ENCODE measurements around the gene NUBP2.
"Not testable (repeated sequence)": the region's sequence is repeated elsewhere in the genome, so short reads cannot be mapped to it uniquely, and the experiment has no call there.

NUBP2 gene

DNA sequence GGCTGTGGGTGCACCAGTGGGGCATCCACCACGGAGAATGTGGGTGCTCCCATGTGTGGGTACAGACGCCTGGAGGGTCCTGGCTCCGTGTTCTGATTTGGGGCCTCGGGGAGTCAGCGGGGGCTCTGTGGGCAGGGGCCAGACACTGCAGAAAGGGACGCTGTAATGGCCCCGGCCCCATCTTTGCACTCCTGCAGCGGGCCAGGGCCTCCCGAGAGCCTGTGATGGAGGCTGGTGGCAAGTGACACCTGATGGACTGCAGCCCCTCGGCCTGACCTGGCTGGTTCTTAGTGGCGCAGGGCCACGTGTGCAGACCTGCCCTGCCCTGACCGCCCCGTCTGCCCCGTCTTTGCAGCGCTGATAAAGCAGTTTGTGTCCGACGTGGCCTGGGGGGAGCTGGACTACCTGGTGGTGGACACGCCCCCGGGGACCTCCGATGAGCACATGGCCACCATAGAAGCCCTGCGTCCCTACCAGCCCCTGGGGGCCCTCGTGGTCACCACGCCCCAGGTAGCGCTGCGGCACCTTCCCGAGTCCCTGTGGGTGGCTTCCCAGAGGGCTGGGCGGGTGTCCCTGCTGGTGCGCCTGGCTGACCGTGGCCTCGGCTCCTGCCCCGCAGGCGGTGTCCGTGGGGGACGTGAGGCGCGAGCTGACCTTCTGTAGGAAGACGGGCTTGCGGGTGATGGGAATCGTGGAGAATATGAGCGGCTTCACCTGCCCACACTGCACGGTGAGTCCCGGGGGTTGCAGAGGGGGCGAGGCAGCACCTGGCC lies 4.7 kb downstream of the NUBP2 start:
- no peak for DNase-seq

DNA sequence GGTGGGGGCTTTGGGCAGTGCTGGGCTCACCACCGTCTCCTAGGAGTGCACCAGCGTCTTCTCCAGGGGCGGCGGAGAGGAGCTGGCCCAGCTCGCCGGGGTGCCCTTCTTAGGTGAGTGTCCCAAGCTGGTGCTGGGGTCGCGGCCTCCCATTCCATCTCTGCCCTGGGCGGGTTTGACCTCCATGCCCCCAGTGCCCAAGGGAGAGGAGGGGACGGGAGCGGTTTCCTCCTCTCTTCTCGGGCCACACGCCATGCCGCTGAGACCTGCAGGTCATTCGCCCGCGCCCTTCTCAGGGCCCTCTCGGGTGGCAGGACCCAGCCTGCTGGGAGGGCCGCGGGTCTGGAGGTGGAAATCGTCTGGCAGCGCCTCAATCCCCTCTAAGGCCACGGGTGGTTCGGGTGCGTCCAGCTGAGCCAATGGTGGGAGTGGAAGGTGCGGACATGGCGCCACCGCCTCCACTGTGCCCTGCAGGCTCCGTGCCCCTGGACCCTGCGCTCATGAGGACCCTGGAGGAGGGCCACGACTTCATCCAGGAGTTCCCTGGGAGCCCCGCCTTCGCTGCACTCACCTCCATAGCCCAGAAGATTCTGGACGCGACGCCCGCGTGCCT lies 5.4 kb downstream of the NUBP2 start:
- DNase-seq, result no peak

DNA sequence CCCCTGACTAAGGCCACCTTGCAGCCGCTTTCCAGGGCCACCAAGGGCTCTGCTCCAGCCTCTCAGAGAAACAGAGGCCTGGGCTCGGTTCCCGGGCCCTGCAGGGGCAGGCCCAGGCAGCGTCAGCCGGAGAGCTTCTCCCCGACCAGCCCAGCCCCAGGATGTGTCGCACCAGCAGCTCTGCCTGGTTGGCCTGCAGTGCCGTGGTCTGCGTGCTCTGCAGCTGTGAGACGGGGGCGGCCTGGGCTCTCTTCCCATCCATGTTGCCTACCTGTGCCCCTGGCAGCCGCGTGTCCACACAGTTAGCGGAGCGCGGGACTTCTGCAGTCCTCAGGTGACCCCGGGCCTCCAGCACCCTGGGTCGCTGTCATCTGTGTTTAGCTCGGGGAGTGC lies 5.9 kb downstream of the NUBP2 start:
- no peak for DNase-seq

DNA sequence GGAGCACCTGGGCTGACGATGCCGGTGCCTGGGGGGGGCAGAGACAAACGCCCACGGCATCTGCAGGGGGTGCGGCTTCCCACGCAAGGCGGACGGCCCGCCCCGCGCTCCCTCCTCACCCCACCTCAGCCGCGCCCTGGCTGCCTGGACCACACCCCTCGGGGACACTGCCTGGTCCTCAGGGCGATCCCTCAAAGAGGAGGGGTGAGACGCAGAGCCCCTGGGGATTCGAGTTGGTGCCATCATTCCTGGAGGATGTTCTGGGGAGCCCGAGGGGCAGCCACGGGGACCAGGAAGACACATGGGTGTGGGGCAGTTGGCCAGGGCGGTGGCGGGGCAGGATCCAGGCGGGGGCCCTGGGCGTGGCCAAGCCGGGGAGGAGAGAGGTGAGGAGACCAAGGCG lies 6.9 kb downstream of the NUBP2 start:
- DNase-seq, result no peak

DNA sequence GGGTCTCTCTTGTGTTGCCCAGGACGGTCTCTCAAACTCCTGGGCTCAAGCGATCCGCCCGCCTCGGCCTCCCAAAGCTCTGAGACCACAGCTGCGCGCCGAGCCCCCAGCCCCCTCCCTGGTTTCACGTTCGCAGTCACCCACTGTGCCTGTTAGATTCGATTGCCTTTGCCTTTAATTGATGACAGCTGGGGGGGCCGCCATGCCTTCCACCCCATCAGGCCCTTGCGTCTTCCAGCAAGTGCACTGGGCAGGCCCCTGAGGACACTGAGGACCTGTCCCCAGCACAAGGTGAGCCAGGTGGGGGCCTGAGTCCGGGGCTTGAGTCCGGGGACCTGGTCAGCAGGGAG lies 7.5 kb downstream of the NUBP2 start:
- no peak for DNase-seq

- DNase-seq, result no peak
These were observed 8.0 kb downstream of the NUBP2 start for GRCh38 chr16:1790611-1791255.

DNA sequence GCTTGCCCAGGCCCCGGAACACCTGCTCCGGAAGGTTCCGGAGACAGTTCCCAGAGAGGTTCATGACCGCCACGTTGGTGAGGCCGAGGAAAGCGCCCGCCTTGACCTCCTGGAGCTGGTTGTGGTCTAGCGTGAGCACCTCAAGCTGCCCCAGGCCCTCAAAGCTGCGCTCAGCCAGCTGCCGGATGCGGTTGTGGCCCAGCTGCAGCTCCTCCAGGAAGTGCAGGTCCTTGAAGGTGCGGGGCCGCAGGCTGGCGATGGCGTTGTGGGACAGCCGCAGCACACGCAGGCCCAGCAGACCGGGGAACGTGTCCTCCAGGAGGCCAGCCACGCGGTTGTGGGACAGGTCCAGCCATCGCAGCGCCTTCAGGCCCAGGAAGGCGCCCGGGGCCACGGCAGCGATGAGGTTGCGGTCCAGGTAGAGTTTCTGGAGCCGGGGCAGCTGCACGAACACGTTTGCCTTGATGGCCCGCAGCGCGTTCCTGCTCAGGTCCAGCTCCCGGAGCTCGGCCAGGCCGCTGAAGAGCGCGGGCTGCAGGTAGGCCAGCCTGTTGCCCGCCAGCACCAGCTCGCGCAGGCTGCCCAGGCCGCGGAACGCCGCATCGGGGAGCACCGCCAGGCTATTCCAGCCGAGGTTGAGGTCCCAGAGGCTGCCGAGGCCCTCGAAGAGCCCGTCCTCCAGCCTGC lies 8.6 kb downstream of the NUBP2 start:
- no peak for DNase-seq

- DNase-seq, result no peak
These were observed 9.4 kb downstream of the NUBP2 start for GRCh38 chr16:1791943-1792812.

DNA sequence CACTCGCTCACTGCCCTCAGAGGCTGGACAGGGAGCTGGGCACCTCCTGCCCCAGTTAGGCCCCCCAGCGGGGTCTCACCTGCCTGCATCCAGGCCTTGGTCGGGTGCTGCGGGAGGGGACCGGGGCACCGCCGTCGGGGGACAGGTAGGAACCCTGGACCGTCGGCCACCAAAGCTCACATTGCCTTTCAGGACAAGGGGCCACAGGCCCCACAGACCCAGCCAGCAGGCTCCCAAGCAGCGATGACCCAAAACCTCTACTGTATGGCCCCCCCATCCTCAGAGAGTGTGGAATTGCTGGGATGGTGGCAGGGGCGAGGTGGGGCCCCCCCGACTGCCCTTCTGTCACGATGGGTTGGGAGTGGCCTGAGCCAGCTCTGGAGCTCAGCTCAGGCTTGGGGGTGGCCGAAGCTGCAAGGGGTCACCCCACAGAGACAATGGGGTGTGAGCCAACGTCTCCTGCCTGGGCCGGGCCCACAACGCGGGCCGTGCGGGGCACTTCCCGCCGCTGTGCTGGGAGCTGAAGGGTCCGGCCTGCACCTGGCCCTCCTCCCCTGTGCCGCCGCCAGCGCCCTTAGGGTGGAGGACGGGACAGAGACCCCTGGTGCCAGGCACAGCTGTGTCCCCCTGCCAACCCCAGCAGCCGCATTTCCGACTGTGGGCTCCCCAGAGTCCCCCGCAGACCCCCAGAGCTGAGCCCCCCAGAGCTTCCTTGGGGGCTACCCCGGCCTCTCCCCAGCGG lies 10.2 kb downstream of the NUBP2 start:
- no peak for DNase-seq

DNA sequence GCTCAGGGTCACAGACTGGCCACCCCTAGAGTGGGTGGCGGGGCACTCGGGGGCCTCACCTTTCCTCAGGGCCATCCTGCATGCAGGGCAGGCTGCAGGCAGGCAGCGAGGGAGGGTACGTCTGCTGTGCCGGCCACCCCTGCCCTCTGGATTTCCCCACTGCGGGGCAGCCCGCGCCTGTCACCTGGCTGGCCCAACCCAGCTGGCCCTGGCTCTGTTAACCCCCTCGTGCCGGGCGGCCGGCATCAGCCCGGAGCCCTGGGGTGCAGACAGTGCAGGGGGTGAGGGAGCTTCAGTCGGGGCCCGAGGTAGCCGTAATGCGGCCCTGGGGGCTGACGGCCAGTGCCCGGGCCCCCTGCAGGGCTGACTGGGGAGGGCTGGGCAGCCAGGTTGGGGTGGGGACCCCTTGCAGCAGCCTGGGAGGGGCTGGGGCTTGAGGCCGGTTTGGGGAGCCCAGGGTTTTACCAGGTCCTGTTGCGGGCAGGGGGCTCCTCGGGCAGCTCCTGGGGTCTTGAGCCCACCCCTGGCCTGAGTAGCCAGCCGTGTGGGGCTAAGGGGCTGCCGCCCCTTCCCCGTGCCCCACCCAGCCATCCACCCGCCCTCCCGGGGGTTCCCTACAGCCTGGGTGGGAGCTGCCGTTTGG lies 10.9 kb downstream of the NUBP2 start, which contains the start of gene IGFALS:
IGFALS (minus strand) TSS at position 128 of the 643 bp plus-strand sequence; CDS start at position 75, 53 bp downstream.
- DNase-seq, result no peak

GRCh38 chr16:1794221-1794871 lies 11.6 kb downstream of the NUBP2 start:
- no peak for DNase-seq

GRCh38 chr16:1794908-1795666 lies 12.3 kb downstream of the NUBP2 start:
- no peak for DNase-seq

GRCh38 chr16:1799263-1799662 lies 16.5 kb downstream of the NUBP2 start:
- not testable (repeated sequence) for DNase-seq

DNA sequence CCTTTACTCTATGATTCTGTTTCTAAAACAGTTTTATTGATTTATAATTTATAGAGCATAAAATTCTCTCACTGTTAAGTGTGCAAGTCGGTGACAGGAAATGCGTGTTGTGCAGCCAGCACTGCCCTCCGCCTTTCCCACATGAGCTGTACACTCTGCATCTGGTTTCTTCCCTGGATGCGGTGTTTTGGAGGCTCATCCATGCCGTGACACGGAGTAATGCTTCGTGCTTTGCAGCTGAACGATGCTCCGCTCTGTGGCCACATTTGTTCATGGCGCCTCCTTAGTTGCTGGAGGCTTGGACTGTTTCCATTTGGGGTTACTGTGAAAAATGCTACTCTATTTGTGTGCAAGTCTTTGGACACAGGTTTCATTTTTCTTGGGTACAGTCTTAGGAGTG lies 17.9 kb downstream of the NUBP2 start:
- no peak for DNase-seq

- no peak for DNase-seq
These were observed 24.9 kb downstream of the NUBP2 start for GRCh38 chr16:1807626-1808025.

DNA sequence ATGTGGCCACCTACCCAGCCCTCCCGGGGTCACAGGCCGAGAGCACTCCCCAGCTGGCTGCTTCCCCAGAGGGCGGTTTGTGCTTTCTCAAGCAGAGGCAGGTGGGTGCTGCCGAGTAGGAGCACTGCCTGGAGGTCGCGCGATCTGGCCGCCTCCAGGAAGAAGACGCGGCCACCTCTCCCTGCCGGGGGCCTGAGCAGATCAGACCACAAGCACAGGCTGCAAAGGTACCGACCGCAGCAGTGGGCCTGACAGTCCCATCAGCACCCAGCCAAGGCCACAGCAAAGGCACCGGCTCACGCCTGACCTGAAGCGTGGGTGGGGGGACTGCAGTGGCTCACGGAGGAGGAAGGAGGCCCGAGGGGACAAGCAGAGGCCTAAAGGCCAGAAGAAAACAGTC lies 25.9 kb downstream of the NUBP2 start:
- no peak for DNase-seq

DNA sequence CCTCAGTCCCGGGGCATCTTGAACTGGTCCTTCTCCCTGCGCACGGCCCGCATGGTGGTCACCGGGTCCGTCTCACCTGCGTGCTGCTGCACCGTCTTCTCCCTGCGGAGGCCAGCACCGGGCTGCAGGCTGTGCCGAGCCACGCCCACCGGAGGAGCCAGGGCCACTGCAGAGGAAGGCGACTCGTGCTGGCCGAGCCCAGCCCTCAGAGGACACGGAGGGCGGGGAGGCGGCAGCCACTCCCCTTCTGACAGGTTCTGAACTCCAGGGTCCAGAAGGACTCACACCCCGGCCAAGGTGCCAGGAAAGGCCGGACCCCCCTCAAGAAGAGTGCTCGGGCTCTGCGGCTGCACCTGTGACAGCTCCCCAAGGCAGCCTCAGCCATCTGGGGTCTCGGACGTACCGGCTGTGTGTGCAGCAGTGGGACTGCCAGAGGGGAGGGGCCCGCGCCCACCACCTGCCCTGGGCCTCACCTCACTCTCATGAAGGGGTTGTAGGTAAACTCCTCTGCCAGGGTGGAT lies 26.6 kb downstream of the NUBP2 start:
- DNase-seq, result no peak

DNA sequence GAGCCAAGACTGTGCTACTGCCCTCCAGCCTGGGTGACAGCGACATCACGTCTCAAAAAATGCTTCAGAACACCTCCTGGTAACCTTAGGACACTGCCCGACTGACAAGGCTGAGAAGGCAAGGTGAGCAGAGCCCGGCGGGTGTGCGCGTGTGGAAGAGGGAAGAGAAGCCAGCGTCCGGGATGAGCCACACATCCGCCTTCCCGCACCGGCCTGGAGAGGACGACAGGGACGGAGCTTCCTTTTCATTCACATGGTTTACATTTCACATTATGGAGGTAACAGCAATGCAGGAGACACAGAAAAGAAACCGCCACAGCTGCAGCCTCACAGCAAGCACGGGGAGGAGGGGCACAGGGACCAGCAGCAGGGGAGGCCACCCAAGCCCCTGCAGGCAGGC lies 27.3 kb downstream of the NUBP2 start:
- no peak for DNase-seq

- no peak for DNase-seq
These were observed 27.8 kb downstream of the NUBP2 start for GRCh38 chr16:1810536-1810935.

GRCh38 chr16:1812732-1813163 lies 30.0 kb downstream of the NUBP2 start:
- DNase-seq, result peak; percentile 47 to 56

All from stimulated activated CD4-positive, alpha-beta T cell treated with anti-CD3 and anti-CD28 coated beads, Interleukin-4, amount 100 ng/mL, for 4 hours (primary cell).